ENCODE data around the gene ITGB3. TPM values are rescaled to one million over a fixed set of nuclear protein-coding genes. Genes with fewer than 3 reads are reported as not detected.

Gene ITGB3
- total and polyA plus RNA-seq, 2 donors from 2014 or later = 7.1 to 88.8 TPM

DNA sequence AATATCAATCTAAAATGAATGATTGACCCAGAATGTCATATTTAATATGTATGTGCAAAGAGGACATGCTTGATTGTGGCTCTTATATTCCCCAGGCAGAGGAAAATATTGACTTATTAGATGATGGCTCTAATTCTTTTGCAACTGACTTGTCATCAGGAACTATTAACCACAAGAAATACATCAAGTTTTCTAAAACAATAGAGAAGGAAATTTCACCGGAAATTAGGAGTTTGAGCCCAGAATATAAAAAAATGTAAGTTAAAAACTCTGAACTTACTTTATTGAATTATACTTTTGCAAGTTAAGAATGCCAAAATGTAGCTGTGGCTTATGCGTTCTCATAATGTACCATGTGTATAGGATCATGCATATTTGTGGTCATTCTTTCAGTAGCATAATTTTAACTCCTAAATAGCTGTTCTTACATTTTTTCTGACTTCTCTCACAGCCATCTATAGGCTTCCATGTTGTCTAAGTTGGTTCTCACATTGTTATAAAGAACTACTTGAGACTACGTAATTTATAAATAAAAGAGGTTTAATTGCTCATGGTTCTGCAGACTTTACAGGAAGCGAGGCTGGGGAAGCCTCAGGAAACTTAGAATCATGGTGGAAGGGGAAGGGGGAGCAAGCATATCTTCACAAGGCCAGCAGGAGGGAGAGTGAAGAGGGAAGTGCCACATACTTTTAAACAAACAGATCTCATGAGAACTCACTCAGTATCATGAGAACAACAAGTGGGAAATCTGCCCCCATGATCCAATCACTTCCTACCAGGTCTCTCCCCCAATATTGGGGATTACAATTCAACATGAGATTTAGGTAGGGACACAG lies 81.7 kb downstream of the ITGB3 start:
- intact Hi-C loops (cut with DNase I) = no loop called here
- Histone ChIP-seq H3K9ac (ENCODE audit: low read length in 3 of 3) (no peak overlapping the region), H3K27ac (ENCODE audit: low read depth in 2 of 2, low read length in 2 of 2) (no peak overlapping the region), H3K4me3 (ENCODE audit: low read length in 3 of 3) (no peak overlapping the region), H3K27me3 (ENCODE audit: control insufficient read depth, insufficient read depth, low read length) (no peaks in the 10 kb centered on the region), H3K4me1 (ENCODE audit: control insufficient read depth in 2 of 3, insufficient read depth in 2 of 3, low read depth in 1 of 3, low read length in 3 of 3) (no peaks in the 10 kb centered on the region), H3K9me3 (ENCODE audit: control insufficient read depth in 2 of 3, insufficient read depth in 1 of 3, low read length in 3 of 3) (no peaks in the 10 kb centered on the region), H3K36me3 (ENCODE audit: control insufficient read depth in 2 of 3, insufficient read depth in 3 of 3, low read length in 3 of 3) (no peaks in the 10 kb centered on the region)
- DNase-seq (no peak), FAIRE-seq (no peak)
- no peak for TF ChIP-seq CTCF (IDR thresholded peaks at IDR 0.05; ENCODE audit: borderline replicate concordance, extremely low read depth, insufficient read depth)

DNA sequence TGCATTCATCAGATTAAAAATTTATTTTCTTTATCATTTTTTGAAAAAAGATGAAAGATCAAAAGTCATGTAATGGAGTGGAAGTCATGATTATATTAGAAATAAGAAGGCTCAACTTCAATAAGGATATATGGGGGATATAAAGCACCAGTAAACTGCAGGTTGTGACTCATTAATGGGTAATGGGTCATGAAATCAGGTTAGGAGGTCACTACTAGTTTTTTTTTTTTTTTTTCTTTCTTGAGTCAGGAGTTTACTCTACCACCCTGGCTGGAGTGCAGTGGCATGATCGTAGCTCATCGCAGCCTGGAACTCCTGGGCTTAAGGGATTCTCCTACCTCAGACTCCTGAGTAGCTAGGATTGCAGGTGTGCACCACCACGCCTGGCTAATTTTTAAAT lies 84.4 kb downstream of the ITGB3 start:
- Histone ChIP-seq H3K36me3 (ENCODE audit: control insufficient read depth in 2 of 3, insufficient read depth in 3 of 3, low read length in 3 of 3) (no peaks in the 10 kb centered on the region), H3K27me3 (ENCODE audit: control insufficient read depth, insufficient read depth, low read length) (no peaks in the 10 kb centered on the region), H3K9ac (ENCODE audit: low read length in 3 of 3) (no peak overlapping the region), H3K27ac (ENCODE audit: low read depth in 2 of 2, low read length in 2 of 2) (no peak overlapping the region), H3K4me3 (ENCODE audit: low read length in 3 of 3) (no peak overlapping the region), H3K9me3 (ENCODE audit: control insufficient read depth in 2 of 3, insufficient read depth in 1 of 3, low read length in 3 of 3) (no peaks in the 10 kb centered on the region), H3K4me1 (ENCODE audit: control insufficient read depth in 2 of 3, insufficient read depth in 2 of 3, low read depth in 1 of 3, low read length in 3 of 3) (no peaks in the 10 kb centered on the region)
- DNase-seq (no peak), FAIRE-seq (no peak)
- intact Hi-C loops (cut with DNase I) = no loop called here
- TF ChIP-seq CTCF (IDR thresholded peaks at IDR 0.05; ENCODE audit: borderline replicate concordance, extremely low read depth, insufficient read depth) = no peak

DNA sequence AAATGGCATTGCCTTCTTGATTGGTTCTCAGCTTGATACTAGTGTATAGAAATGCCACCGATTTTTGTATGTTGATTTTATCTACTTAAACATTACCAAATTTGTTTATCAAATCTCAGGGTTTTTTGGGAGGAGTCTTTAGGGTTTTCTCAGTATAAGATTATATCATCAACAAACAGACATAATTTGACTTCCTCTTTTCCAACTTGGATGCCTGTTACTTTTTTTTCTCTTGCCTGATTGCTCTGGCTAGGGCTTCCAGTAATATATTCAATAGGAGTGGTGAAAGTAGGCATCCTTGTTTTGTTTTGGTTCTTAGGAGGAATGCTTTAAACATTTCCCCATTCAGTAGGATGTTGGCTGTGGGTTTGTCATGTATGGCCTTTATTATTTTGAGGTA lies 99.2 kb downstream of the ITGB3 start:
- no peaks in the 10 kb centered on the region for H3K4me1 ChIP-seq (ENCODE audit: control insufficient read depth in 2 of 3, insufficient read depth in 2 of 3, low read depth in 1 of 3, low read length in 3 of 3)
- H3K4me3 ChIP-seq (ENCODE audit: low read length in 3 of 3) = no peak overlapping the region
- DNase-seq (no peak), FAIRE-seq (no peak)
- H3K36me3 ChIP-seq (ENCODE audit: control insufficient read depth in 2 of 3, insufficient read depth in 3 of 3, low read length in 3 of 3) = no peaks in the 10 kb centered on the region
- no peak overlapping the region for H3K9ac ChIP-seq (ENCODE audit: low read length in 3 of 3)
- intact Hi-C loops (cut with DNase I) = no loop called here
- H3K9me3 ChIP-seq (ENCODE audit: control insufficient read depth in 2 of 3, insufficient read depth in 1 of 3, low read length in 3 of 3) = no peaks in the 10 kb centered on the region
- no peak for TF ChIP-seq CTCF (IDR thresholded peaks at IDR 0.05; ENCODE audit: borderline replicate concordance, extremely low read depth, insufficient read depth)
- H3K27me3 ChIP-seq (ENCODE audit: control insufficient read depth, insufficient read depth, low read length) = no peaks in the 10 kb centered on the region
- H3K27ac ChIP-seq (ENCODE audit: low read depth in 2 of 2, low read length in 2 of 2) = no peak overlapping the region

Data from kidney (tissue), 14 donors.